T-helper 2 cell treated with Interferon-gamma antibody and Interleukin-4, amounts not matched to agents 100 ng/mL and 5 ng/mL, for 36 hours (primary cell): ENCODE measurements around the gene LGMN. TPM values are rescaled to one million over a fixed set of nuclear protein-coding genes. Genes with fewer than 3 reads are reported as not detected.

Experiments
- intact Hi-C: fragments of 100-400 bp; cut with micrococcal nuclease; formaldehyde crosslinking; loops from one replicate; pipeline ENCODE4 v1.15.1; 2023
- total RNA-seq: library from RNA; stranded (reverse); gene quantifications from 2 replicates; pipeline ENCODE4 v1.2.3, GENCODE V29; 2022

Gene LGMN
- total RNA-seq, 1 donor from 2014 or later = 1.4 TPM

DNA sequence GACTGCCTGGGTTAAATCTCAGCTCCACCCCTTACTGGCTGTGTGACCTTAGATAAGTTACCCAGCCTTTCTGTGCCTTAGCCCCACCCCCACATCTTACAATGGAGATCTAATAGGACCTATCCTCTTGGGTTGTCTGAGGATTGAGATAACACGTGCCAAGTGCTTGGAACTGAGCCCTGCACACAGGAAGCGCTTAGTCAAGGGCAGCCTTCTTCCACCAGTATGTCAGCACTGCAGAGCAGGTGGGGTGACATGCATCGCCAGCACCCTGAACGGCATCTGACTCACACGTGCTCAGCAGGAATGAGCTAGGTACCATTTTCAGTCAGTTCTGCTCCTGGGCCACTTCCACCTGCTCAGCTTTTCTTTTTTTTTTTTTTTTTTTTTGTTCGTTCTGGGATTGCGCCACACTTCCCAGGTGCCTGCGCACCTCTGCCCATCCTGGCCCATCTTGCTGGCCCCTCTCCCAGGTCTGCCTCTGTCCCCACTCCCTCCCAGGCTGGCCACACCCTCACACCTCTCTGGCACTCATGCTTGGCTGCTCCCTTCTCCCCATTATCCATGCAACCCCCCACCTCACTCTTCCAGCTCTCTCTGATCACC, 19.6 kb downstream of the LGMN start:
- intact Hi-C loops = no loop called here

GRCh38 chr14:92726933-92727262, 21.5 kb downstream of the LGMN start:
- intact Hi-C loops = no loop called here

- intact Hi-C loops = no loop called here
Observed at GRCh38 chr14:92726135-92726932, 22.1 kb downstream of the LGMN start.

DNA sequence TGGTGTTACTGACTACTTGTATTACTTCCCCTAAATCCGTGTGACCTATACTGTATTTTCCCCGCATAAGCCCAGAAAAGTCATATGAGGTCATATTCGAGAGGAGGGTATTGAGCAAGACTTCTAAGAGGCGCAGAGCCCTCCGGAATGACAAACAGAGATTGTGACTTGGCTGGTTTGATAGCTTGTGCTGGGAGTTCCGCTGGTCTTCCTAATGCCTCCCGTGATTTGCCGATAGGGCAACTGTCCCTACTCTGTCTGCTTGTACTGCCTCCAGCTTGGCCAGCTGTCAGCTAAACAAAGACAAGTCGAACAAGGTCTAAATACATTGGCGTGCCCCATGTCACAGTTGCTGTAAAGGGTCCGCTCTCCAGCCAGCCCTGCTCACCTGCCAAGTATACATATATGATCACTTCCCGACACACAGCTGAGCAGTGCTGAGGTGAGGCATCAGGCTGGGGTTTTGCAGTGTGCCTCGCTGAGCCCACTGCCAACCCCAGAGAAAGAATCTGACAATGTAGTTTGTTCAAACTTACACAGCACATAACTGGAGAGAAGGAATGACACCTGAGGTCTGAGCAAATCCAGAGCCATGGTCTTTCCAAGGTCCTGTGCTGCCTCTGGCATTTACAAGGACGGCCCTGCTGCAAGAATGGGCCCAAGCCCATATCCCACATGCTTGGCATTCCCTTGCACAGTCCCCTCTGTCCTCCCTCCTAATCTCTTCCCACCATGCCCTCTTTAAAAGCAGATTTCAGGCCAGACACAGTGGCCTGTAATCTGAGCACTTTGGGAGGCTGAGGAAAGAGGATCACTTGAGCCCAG, 23.7 kb downstream of the LGMN start:
- intact Hi-C loops = no loop called here

GRCh38 chr14:92719890-92720323, 28.5 kb downstream of the LGMN start:
- intact Hi-C loops = no loop called here

- intact Hi-C loops = no loop called here
Observed at GRCh38 chr14:92719421-92719820, 29.0 kb downstream of the LGMN start.

GRCh38 chr14:92718664-92719063, 29.8 kb downstream of the LGMN start:
- intact Hi-C loops = no loop called here

- intact Hi-C loops = no loop called here
Observed at GRCh38 chr14:92717571-92718042, 30.8 kb downstream of the LGMN start.

DNA sequence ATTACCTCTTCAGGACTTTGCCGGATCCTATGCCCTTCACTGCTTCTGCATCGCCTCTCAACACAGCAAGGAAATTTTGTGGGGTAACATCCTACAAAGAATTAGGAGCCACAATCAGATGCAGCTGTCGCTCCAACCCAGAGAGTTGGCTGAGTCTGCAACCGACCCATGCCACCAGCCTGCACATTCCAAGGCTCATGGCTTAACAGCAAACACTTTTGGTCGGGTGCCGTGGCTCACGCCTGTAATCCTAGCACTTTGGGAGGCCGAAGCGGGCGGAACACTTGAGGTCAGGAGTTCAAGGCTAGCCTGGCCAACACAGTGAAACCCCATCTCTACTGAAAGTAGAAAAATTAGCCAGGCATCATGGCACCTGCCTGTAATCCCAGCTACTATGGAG, 32.3 kb downstream of the LGMN start:
- intact Hi-C loops = no loop called here

DNA sequence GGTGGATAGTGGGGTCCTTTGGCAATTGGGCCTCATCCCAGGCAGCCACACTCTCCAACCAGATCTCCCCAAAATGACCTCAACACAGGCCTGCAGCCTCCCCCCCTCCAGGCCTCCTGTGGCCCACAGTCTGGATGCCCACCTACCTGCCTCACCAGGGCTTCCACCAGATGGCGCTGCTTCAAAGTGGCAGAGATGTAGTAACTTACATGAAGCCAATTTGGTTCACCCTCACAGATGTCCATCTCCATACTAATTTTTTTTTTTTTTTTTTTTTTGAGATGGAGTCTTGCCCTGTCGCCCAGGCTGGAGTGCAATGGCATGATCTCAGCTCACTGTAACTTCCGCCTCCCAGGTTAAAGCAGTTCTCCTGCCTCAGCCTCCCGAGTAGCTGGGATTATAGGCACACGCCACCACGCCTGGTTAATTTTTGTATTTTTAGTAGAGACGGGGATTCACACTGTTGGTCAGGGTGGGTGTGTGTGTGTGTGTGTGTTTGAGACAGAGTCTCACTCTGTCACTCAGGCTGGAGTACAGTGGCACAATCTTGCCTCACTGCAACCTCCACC, 33.6 kb downstream of the LGMN start:
- intact Hi-C loops = loop anchor here (1.0 kb wide), 1 partner anchor 69 kb away; no protein-coding TSS in a partner anchor

DNA sequence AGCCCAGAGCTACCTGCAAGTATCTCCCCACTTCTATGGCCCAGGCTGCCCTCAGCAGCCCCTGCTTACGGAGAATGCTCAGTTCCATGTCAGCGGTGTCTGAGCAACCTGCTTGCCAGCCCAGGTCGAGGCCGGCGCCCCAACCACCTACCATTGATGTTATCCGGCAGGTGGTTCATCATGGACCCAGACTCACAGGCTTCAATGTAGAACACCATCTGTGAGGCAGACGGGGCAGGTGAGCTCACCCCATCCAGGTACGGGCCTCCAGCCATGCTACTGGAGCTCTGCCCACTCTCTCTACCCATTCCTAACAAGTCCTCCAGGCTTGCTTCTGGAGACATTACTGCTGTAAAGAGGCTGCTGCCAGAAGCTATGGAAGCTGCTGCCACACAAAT, 35.8 kb downstream of the LGMN start:
- intact Hi-C loops = no loop called here

GRCh38 chr14:92711976-92712653, 36.3 kb downstream of the LGMN start:
- intact Hi-C loops = no loop called here

DNA sequence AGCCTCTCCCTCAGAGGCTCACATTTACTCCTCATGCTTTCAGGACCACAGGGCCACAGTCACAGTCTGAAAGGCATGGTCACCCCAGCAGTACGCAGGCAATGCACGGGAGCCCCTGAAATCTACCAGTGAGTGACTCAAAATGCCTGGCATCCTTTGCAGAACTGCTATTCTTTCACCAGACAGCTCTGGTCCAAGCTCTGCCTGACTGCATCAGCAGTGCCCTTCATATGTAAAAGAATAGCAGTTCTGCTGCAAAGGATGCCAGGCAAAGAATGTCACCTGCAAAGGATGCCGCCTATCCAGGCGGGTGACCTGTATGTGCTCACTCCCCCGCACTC, 38.5 kb downstream of the LGMN start:
- intact Hi-C loops = no loop called here

DNA sequence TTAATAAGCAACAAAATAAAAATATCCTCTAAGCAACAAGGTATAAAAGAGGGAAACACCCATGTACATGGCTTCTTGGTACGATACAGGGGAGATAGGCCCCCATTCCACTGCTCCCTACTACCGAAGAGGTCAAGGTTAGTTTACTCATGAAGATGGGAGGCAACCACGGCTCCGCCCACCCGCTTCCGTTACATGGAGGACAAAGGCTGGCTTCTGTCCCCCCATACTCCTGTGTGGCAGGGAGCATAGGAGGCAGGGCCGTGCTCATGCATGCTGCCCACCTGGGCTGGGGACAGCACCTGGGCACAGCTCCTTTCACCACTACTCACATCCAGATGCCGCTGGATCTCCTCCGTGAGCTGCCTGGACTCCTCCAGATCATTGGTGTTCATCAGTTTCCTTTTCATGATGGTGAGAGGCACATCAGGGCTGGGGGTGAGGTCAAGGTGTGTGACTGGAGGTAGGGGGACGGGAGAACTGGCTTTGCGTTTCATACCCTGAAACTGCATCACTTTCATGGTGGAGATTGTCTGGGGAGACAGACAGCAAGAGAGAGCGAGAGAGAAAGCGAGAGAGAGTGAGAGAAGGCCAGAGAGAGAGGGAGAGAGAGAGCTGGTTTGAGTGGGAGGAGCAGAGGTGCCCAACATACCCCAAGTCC, 39.0 kb downstream of the LGMN start:
- intact Hi-C loops = no loop called here

GRCh38 chr14:92706386-92706785, 42.0 kb downstream of the LGMN start:
- intact Hi-C loops = no loop called here

- intact Hi-C loops = no loop called here
Observed at GRCh38 chr14:92704821-92705220, 43.6 kb downstream of the LGMN start.

DNA sequence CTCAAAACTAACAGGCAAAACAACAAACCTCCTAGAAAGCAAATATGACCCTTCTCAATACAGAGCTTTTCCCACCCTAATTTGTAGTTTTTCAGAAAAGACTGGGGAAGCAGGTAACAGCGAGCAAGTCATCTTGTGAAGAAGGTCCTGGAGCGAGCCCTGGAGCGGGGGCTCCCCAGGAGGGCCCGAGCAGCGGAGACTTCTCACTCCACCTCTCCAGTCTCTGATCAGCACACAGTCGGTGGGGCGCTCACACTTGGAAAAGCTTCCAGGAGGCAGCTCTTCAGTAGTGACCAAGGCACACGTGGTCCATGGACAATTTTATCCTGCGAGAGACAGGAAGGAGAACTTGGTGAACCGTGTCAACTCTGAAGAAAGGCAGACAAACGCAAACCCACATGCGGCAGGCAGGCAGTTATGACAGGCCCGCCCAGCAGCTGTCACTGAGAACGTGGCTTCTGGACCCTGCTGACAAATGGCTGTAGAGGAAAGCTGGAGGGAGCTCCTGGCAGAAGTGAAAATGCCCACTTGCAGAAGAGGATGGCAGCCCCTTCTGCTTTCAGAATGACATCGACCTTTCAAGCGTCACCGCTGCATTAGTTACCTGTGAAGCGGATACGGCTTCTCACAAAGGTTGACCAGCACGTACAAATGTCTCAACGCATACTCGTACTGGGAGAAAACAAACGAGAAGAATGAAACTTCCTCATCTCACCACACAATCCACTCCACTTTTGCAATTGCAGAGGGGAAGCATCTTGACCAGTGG, 44.2 kb downstream of the LGMN start:
- intact Hi-C loops = no loop called here

DNA sequence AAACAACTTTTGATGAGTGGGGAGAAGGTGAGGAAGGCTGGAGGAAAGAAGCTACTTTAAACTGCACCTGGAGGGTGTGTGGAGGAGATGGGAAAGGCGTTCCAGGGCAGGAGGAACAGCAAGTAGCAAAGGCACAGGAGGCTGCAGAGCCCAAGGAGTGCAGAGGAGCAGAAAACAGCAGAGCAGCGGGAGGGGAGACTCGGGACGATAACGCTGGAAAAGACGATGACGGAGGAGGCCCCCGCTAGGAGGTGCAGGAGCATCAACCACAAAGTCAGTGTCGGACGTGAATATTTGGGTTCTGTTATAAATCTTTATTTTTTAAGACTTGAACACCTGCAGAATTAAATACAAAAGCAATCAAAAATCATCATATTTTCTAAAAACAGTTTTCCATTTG, 44.9 kb downstream of the LGMN start:
- intact Hi-C loops = no loop called here

DNA sequence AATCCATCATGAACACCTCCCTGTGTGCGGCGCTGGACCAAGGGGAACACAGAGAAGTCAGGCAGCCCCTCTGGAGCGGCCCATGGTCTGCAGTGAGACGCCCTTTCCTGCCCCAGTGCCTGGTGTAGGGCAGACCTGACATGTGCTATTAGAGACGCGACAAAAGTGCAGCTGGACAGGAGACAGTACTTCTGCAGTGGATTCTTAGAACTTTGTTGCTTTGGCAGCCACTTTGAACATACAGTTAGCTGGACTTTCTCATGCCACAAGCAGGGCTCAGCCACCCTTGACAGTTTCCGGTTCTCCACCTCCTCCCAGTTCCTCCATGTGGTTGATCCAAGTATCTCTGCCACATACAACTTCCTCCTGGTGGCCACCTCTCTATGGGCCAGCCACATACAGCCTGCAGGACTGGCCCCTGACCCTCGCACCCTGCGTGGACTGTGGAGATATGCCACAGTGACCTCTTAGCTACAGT, 45.9 kb downstream of the LGMN start:
- intact Hi-C loops = no loop called here

GRCh38 chr14:92701826-92702225, 46.6 kb downstream of the LGMN start:
- intact Hi-C loops = no loop called here
